Activated CD4-positive, CD25-positive, alpha-beta regulatory T cell treated with anti-CD3 and anti-CD28 coated beads, Interleukin-2, amount 50 U/mL, for 72 hours (primary cell): ENCODE measurements around the gene SEC14L5.
"Not testable (repeated sequence)": the region's sequence is repeated elsewhere in the genome, so short reads cannot be mapped to it uniquely, and the experiment has no call there.

Experiments used
- DNase-seq: peaks from one replicate; pipeline ENCODE4 v3.0.0; 2021

SEC14L5 gene

GRCh38 chr16:4957420-4957719 lies 760 bp upstream of the SEC14L5 start:
- no peak for DNase-seq

- DNase-seq: no peak
These were observed 644 bp downstream of the SEC14L5 start for GRCh38 chr16:4958510-4959438.

GRCh38 chr16:4960579-4960978 lies 2.4 kb downstream of the SEC14L5 start:
- DNase-seq: no peak

GRCh38 chr16:4962716-4963115 lies 4.6 kb downstream of the SEC14L5 start:
- DNase-seq: no peak

- not testable (repeated sequence) for DNase-seq
These were observed 5.4 kb downstream of the SEC14L5 start for GRCh38 chr16:4963527-4963926.

- DNase-seq: no peak
These were observed 8.8 kb downstream of the SEC14L5 start for GRCh38 chr16:4966736-4967453.

- not testable (repeated sequence) for DNase-seq
These were observed 10.1 kb downstream of the SEC14L5 start for GRCh38 chr16:4968278-4968677.

- DNase-seq: no peak
These were observed 10.9 kb downstream of the SEC14L5 start for GRCh38 chr16:4968879-4969483.

GRCh38 chr16:4970010-4970409 lies 11.9 kb downstream of the SEC14L5 start:
- no peak for DNase-seq

- DNase-seq: no peak
These were observed 14.9 kb downstream of the SEC14L5 start for GRCh38 chr16:4972938-4973587.

GRCh38 chr16:4976079-4976478 lies 17.9 kb downstream of the SEC14L5 start:
- no peak for DNase-seq

GRCh38 chr16:4976611-4977145 lies 18.5 kb downstream of the SEC14L5 start:
- no peak for DNase-seq

- DNase-seq: no peak
These were observed 21.0 kb downstream of the SEC14L5 start for GRCh38 chr16:4979164-4979563.

- DNase-seq: no peak
These were observed 21.9 kb downstream of the SEC14L5 start for GRCh38 chr16:4979736-4980660.

GRCh38 chr16:4980691-4981090 lies 22.6 kb downstream of the SEC14L5 start:
- DNase-seq: no peak

GRCh38 chr16:4981473-4981872 lies 23.3 kb downstream of the SEC14L5 start:
- DNase-seq: no peak

- DNase-seq: no peak
These were observed 24.1 kb downstream of the SEC14L5 start for GRCh38 chr16:4982056-4982867.

- no peak for DNase-seq
These were observed 26.3 kb downstream of the SEC14L5 start for GRCh38 chr16:4984174-4984990.

GRCh38 chr16:4987250-4987579 lies 29.1 kb downstream of the SEC14L5 start:
- no peak for DNase-seq
